Measurements from ENCODE around the gene FBXL20. TPM values are rescaled to one million over a fixed set of nuclear protein-coding genes. Genes with fewer than 3 reads are reported as not detected.

Gene FBXL20
- total RNA-seq, 1 experiment from 2014 or later: 9.7 TPM

DNA sequence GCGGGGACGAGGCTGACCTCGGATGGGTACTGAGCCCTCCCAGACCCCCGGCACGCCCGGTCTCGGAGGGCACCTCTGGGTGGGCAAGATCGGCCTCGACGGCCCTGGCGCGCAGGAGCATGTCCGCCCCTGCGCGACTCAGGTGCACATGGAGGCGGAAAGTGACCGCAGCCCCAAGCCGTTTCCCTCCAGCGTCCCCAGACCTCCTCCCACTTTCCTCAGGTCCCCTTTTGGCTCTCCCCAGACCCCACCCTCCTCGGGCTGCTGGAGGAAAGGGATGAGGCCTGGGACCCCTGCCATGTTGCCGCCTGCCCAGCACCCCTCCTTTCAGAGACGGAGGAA, 191.4 kb downstream of the FBXL20 start:
- Mint-ChIP-seq H3K4me1 (peaks cover 47% of the 10 kb centered on the region), H3K27ac (no peak overlapping the region), H3K27me3 (ENCODE audit: low read depth) (peaks cover 7% of the 10 kb centered on the region), H3K36me3 (peaks cover 2% of the 10 kb centered on the region; the same call in 1 of the 2 replicates), H3K9me3 (no peaks in the 10 kb centered on the region), H3K4me3 (peak overlapping the region; percentile 64)
- ChIA-PET POLR2A (no interaction called here), CTCF (interaction anchor here (0.8 to 15.9 kb wide), 11 partner anchors 9 to 57 kb away, joined by 3 to 626 read pairs (median 13); partner anchors contain the start of genes CACNB1 and STAC2)
- DNase-seq (ENCODE audit: low spot score): no peak
- no peak for ATAC-seq
- TF ChIP-seq, protein P1, sequence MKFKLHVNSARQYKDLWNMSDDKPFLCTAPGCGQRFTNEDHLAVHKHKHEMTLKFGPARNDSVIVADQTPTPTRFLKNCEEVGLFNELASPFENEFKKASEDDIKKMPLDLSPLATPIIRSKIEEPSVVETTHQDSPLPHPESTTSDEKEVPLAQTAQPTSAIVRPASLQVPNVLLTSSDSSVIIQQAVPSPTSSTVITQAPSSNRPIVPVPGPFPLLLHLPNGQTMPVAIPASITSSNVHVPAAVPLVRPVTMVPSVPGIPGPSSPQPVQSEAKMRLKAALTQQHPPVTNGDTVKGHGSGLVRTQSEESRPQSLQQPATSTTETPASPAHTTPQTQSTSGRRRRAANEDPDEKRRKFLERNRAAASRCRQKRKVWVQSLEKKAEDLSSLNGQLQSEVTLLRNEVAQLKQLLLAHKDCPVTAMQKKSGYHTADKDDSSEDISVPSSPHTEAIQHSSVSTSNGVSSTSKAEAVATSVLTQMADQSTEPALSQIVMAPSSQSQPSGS (CRISPR knock-in tag; IDR thresholded peaks at IDR 0.05; ENCODE audit: borderline replicate concordance, low read depth): no peak
- no peak for TF ChIP-seq NFE2L1 (CRISPR knock-in tag; IDR thresholded peaks at IDR 0.05)
- no peak for TF ChIP-seq ATF1 (CRISPR knock-in tag; IDR thresholded peaks at IDR 0.05)
- TF ChIP-seq MAX (CRISPR knock-in tag; IDR thresholded peaks at IDR 0.05): peak; percentile 63; the same call in 1 of the 2 replicates
- TF ChIP-seq FOXP1 (CRISPR knock-in tag; IDR thresholded peaks at IDR 0.05; ENCODE audit: borderline replicate concordance): no peak
- TF ChIP-seq CREM (CRISPR knock-in tag; IDR thresholded peaks at IDR 0.05): no peak
- TF ChIP-seq E2F4 (CRISPR knock-in tag; IDR thresholded peaks at IDR 0.05; ENCODE audit: borderline replicate concordance, low read depth): 0 out of 2 replicates have a peak, but pooled peaks have one; percentile 32
- TF ChIP-seq TCF7 (CRISPR knock-in tag; IDR thresholded peaks at IDR 0.05; ENCODE audit: low read depth): 0 out of 2 replicates have a peak, but pooled peaks have one; percentile 10
- peak; percentile 11; the same call in 1 of the 2 replicates for TF ChIP-seq FOXK1 (CRISPR knock-in tag; IDR thresholded peaks at IDR 0.05)
- TF ChIP-seq, protein P2, sequence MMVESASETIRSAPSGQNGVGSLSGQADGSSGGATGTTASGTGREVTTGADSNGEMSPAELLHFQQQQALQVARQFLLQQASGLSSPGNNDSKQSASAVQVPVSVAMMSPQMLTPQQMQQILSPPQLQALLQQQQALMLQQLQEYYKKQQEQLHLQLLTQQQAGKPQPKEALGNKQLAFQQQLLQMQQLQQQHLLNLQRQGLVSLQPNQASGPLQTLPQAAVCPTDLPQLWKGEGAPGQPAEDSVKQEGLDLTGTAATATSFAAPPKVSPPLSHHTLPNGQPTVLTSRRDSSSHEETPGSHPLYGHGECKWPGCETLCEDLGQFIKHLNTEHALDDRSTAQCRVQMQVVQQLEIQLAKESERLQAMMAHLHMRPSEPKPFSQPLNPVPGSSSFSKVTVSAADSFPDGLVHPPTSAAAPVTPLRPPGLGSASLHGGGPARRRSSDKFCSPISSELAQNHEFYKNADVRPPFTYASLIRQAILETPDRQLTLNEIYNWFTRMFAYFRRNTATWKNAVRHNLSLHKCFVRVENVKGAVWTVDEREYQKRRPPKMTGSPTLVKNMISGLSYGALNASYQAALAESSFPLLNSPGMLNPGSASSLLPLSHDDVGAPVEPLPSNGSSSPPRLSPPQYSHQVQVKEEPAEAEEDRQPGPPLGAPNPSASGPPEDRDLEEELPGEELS (CRISPR knock-in tag; IDR thresholded peaks at IDR 0.05): no peak
- TF ChIP-seq MYBL2 (CRISPR knock-in tag; IDR thresholded peaks at IDR 0.05): no peak
- no peak for TF ChIP-seq HMGA2 (CRISPR knock-in tag; IDR thresholded peaks at IDR 0.05)
- TF ChIP-seq, protein P3, sequence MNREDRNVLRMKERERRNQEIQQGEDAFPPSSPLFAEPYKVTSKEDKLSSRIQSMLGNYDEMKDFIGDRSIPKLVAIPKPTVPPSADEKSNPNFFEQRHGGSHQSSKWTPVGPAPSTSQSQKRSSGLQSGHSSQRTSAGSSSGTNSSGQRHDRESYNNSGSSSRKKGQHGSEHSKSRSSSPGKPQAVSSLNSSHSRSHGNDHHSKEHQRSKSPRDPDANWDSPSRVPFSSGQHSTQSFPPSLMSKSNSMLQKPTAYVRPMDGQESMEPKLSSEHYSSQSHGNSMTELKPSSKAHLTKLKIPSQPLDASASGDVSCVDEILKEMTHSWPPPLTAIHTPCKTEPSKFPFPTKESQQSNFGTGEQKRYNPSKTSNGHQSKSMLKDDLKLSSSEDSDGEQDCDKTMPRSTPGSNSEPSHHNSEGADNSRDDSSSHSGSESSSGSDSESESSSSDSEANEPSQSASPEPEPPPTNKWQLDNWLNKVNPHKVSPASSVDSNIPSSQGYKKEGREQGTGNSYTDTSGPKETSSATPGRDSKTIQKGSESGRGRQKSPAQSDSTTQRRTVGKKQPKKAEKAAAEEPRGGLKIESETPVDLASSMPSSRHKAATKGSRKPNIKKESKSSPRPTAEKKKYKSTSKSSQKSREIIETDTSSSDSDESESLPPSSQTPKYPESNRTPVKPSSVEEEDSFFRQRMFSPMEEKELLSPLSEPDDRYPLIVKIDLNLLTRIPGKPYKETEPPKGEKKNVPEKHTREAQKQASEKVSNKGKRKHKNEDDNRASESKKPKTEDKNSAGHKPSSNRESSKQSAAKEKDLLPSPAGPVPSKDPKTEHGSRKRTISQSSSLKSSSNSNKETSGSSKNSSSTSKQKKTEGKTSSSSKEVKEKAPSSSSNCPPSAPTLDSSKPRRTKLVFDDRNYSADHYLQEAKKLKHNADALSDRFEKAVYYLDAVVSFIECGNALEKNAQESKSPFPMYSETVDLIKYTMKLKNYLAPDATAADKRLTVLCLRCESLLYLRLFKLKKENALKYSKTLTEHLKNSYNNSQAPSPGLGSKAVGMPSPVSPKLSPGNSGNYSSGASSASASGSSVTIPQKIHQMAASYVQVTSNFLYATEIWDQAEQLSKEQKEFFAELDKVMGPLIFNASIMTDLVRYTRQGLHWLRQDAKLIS (CRISPR knock-in tag; IDR thresholded peaks at IDR 0.05; ENCODE audit: borderline replicate concordance): no peak
- TF ChIP-seq, protein P4, sequence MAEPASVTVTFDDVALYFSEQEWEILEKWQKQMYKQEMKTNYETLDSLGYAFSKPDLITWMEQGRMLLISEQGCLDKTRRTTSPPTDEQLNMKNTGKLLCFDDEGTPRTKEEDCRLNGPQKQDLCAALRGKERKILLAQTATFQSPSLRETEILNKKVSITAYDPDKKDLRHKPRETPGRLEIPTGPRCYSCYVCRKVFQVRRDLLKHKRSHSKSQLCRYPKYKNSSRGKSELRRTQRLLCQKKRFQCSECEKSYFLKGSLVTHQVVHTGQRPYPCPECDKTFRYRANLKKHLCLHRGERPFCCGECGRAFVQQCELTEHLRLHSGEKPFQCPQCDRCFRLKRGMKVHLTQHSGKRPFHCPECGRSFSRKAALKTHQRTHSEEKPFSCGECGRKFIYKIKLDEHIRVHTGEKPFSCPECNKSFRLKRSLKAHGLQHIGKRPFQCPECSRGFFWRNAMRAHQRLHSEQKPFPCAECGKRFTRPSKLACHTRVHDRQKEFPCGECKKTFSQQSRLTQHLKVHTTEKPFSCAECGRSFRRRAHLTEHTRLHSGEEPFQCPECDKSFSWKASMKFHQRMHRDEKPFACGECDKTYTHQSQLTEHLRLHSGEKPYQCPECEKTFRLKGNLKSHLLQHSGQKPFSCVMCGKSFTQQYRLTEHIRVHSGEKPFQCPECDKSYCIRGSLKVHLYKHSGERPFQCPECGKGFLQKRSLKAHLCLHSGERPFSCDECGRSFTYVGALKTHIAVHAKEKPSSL (CRISPR knock-in tag; conservative IDR thresholded peaks at IDR 0.05): no peak
- TF ChIP-seq ESRRA (CRISPR knock-in tag; IDR thresholded peaks at IDR 0.05; ENCODE audit: borderline replicate concordance): no peak
- TF ChIP-seq CDX4 (CRISPR knock-in tag; IDR thresholded peaks at IDR 0.05; ENCODE audit: borderline replicate concordance): no peak
- no peak for TF ChIP-seq ZNF416 (CRISPR knock-in tag; IDR thresholded peaks at IDR 0.05)
- TF ChIP-seq JAZF1 (CRISPR knock-in tag; IDR thresholded peaks at IDR 0.05): no peak
- no peak for TF ChIP-seq NR3C1 (CRISPR knock-in tag; conservative IDR thresholded peaks at IDR 0.05; ENCODE audit: low read depth)
- no peak for TF ChIP-seq ZNF121 (CRISPR knock-in tag; IDR thresholded peaks at IDR 0.05)

All from WTC11 (cell line).